Naive B cell (primary cell): ENCODE results near the gene KLF16. TPM values are rescaled to one million over a fixed set of nuclear protein-coding genes. Genes with fewer than 3 reads are reported as not detected.
A peak's percentile ranks its signal among the peaks of the same experiment; 100 is the strongest.

ENCODE experiments used
- ATAC-seq, 2 donors: fragments of 150-1000 bp; cut with Tn5 transposase; 2 replicates each; pipeline ENCODE4 v1.10.0; 2021; ENCODE audit warnings: low read depth in 2 of 2, mild to moderate bottlenecking in 2 of 2, moderate library complexity in 2 of 2
- DNase-seq: peaks from one replicate; pipeline ENCODE4 v3.0.0; 2022
- H3K27ac Mint-ChIP-seq, 6 donors: one replicate each; pipeline ENCODE4 v1.8.0; 2020 to 2022; ENCODE audit warnings: mild to moderate bottlenecking in 6 of 6, mixed read lengths in 6 of 6, moderate library complexity in 5 of 6, inconsistent platforms in 2 of 6
- H3K27me3 Mint-ChIP-seq, 3 donors: one replicate each; pipeline ENCODE4 v1.8.0; 2021 to 2022; ENCODE audit warnings: mixed read lengths in 3 of 3, mild to moderate bottlenecking in 1 of 3
- H3K36me3 Mint-ChIP-seq, 2 donors: one replicate each; pipeline ENCODE4 v1.8.0; 2020 to 2022; ENCODE audit warnings: mixed read lengths in 2 of 2, inconsistent platforms in 1 of 2, mild to moderate bottlenecking in 1 of 2
- H3K4me1 Mint-ChIP-seq, 3 donors: one replicate each; pipeline ENCODE4 v1.8.0; 2020 to 2022; ENCODE audit warnings: mixed read lengths in 3 of 3, inconsistent platforms in 1 of 3, mild to moderate bottlenecking in 1 of 3, moderate library complexity in 1 of 3
- H3K4me3 Mint-ChIP-seq, 8 donors: one replicate each; pipeline ENCODE4 v1.8.0; 2020 to 2022; ENCODE audit warnings: mild to moderate bottlenecking in 8 of 8, mixed read lengths in 8 of 8, moderate library complexity in 8 of 8, inconsistent platforms in 2 of 8
- H3K9me3 Mint-ChIP-seq, 7 donors: one replicate each; pipeline ENCODE4 v1.8.0; 2020 to 2022; ENCODE audit warnings: mixed read lengths in 7 of 7, mild to moderate bottlenecking in 5 of 7, inconsistent platforms in 2 of 7, moderate library complexity in 1 of 7
- polyA plus RNA-seq, 6 donors: library from polyadenylated mRNA; unstranded; fragments of 300-500 nt; fragmentation: Illumina TruSeq; gene quantifications; one replicate each; pipeline ENCODE4 v1.2.3, GENCODE V29; 2021; ENCODE audit warnings: low read depth in 6 of 6

KLF16 gene
- polyA plus RNA-seq, 6 donors from 2014 or later, result 0.43 to 1.4 (median 0.70) TPM

GRCh38 chr19:1830978-1831377 is 32.4 kb downstream of the KLF16 start:
- Mint-ChIP-seq H3K27me3 (no peaks in the 10 kb centered on the region), H3K27ac (no peak overlapping the region), H3K9me3 (no peaks in the 10 kb centered on the region), H3K4me3 (no peak overlapping the region), H3K36me3 (peaks cover 0 to 2% of the 10 kb centered on the region in 2 donors), H3K4me1 (peaks cover 6 to 28% (median 11%) of the 10 kb centered on the region in 3 donors)
- DNase-seq, result no peak
- no peak for ATAC-seq

- H3K36me3 Mint-ChIP-seq, result peaks cover 0 to 5% of the 10 kb centered on the region in 2 donors
- no peak for DNase-seq
- H3K9me3 Mint-ChIP-seq, result no peaks in the 10 kb centered on the region
- no peaks in the 10 kb centered on the region for H3K27me3 Mint-ChIP-seq
- no peak for ATAC-seq
- H3K27ac Mint-ChIP-seq, result no peak overlapping the region
- no peak overlapping the region for H3K4me3 Mint-ChIP-seq
- H3K4me1 Mint-ChIP-seq, result peaks cover 6 to 28% (median 10%) of the 10 kb centered on the region in 3 donors
Measured at GRCh38 chr19:1830568-1830967, 32.8 kb downstream of the KLF16 start.

GRCh38 chr19:1829958-1830357 is 33.4 kb downstream of the KLF16 start:
- Mint-ChIP-seq H3K4me1 (peaks cover 6 to 28% (median 7%) of the 10 kb centered on the region in 3 donors), H3K9me3 (no peaks in the 10 kb centered on the region), H3K27me3 (no peaks in the 10 kb centered on the region), H3K27ac (peak overlapping the region in 1 of 6 donors; percentile 69), H3K36me3 (peaks cover 0 to 5% of the 10 kb centered on the region in 2 donors), H3K4me3 (no peak overlapping the region)
- DNase-seq (no peak), ATAC-seq (no peak)

GRCh38 chr19:1828279-1829238 is 34.8 kb downstream of the KLF16 start:
- Mint-ChIP-seq H3K4me1 (peaks cover 6 to 21% (median 7%) of the 10 kb centered on the region in 3 donors), H3K27ac (peak overlapping the region in 1 of 6 donors; percentile 45), H3K36me3 (peaks cover 0 to 5% of the 10 kb centered on the region in 2 donors)

GRCh38 chr19:1827566-1828278 is 35.7 kb downstream of the KLF16 start:
- Mint-ChIP-seq H3K27ac (no peak overlapping the region), H3K27me3 (no peaks in the 10 kb centered on the region), H3K4me3 (no peak overlapping the region), H3K36me3 (peaks cover 0 to 5% of the 10 kb centered on the region in 2 donors), H3K4me1 (peaks cover 5 to 16% (median 6%) of the 10 kb centered on the region in 3 donors), H3K9me3 (no peaks in the 10 kb centered on the region)
- DNase-seq, result no peak
- ATAC-seq, result no peak

More at GRCh38 chr19:1828279-1829238, 34.8 kb downstream of the KLF16 start:
- Mint-ChIP-seq H3K27me3 (no peaks in the 10 kb centered on the region), H3K4me3 (no peak overlapping the region), H3K9me3 (no peaks in the 10 kb centered on the region)
- no peak for ATAC-seq
- DNase-seq, result no peak

GRCh38 chr19:1826557-1827521 is 36.5 kb downstream of the KLF16 start:
- peaks cover 5 to 13% (median 6%) of the 10 kb centered on the region in 3 donors for H3K4me1 Mint-ChIP-seq
- no peak overlapping the region for H3K4me3 Mint-ChIP-seq
- H3K27me3 Mint-ChIP-seq, result no peaks in the 10 kb centered on the region
- H3K9me3 Mint-ChIP-seq, result no peaks in the 10 kb centered on the region
- no peak for DNase-seq
- ATAC-seq, result peak in 1 of 2 donors; percentile 2
- H3K27ac Mint-ChIP-seq, result no peak overlapping the region
- peaks cover 0 to 5% of the 10 kb centered on the region in 2 donors for H3K36me3 Mint-ChIP-seq

GRCh38 chr19:1825909-1826556 is 37.3 kb downstream of the KLF16 start:
- peak overlapping the region in 1 of 6 donors; percentile 19 for H3K27ac Mint-ChIP-seq
- ATAC-seq, result peak; percentile 85 to 91
- H3K4me1 Mint-ChIP-seq, result peaks cover 5 to 9% (median 6%) of the 10 kb centered on the region in 3 donors
- no peaks in the 10 kb centered on the region for H3K9me3 Mint-ChIP-seq
- no peaks in the 10 kb centered on the region for H3K27me3 Mint-ChIP-seq
- H3K4me3 Mint-ChIP-seq, result no peak overlapping the region
- H3K36me3 Mint-ChIP-seq, result peaks cover 0 to 5% of the 10 kb centered on the region in 2 donors
- peak; percentile 73 for DNase-seq

- H3K27ac Mint-ChIP-seq, result no peak overlapping the region
- H3K36me3 Mint-ChIP-seq, result peaks cover 0 to 11% of the 10 kb centered on the region in 2 donors
- no peaks in the 10 kb centered on the region for H3K9me3 Mint-ChIP-seq
- H3K4me1 Mint-ChIP-seq, result peaks cover 5 to 12% (median 9%) of the 10 kb centered on the region in 3 donors
- DNase-seq, result no peak
- no peaks in the 10 kb centered on the region for H3K27me3 Mint-ChIP-seq
- no peak overlapping the region for H3K4me3 Mint-ChIP-seq
- no peak for ATAC-seq
Measured at GRCh38 chr19:1824252-1824622, 39.1 kb downstream of the KLF16 start.

- DNase-seq, result no peak
- peaks cover 0 to 11% of the 10 kb centered on the region in 2 donors for H3K36me3 Mint-ChIP-seq
- no peak overlapping the region for H3K27ac Mint-ChIP-seq
- H3K9me3 Mint-ChIP-seq, result no peaks in the 10 kb centered on the region
- peaks cover 5 to 12% (median 7%) of the 10 kb centered on the region in 3 donors for H3K4me1 Mint-ChIP-seq
- no peak for ATAC-seq
- no peaks in the 10 kb centered on the region for H3K27me3 Mint-ChIP-seq
- H3K4me3 Mint-ChIP-seq, result no peak overlapping the region
Measured at GRCh38 chr19:1823539-1824251, 39.7 kb downstream of the KLF16 start.

- H3K27me3 Mint-ChIP-seq, result no peaks in the 10 kb centered on the region
- no peak overlapping the region for H3K4me3 Mint-ChIP-seq
- H3K4me1 Mint-ChIP-seq, result peaks cover 5 to 12% (median 7%) of the 10 kb centered on the region in 3 donors
- no peak overlapping the region for H3K27ac Mint-ChIP-seq
- no peak for DNase-seq
- ATAC-seq, result no peak
- H3K36me3 Mint-ChIP-seq, result peaks cover 0 to 11% of the 10 kb centered on the region in 2 donors
- H3K9me3 Mint-ChIP-seq, result no peaks in the 10 kb centered on the region
Measured at GRCh38 chr19:1823020-1823419, 40.4 kb downstream of the KLF16 start.

- H3K9me3 Mint-ChIP-seq, result no peaks in the 10 kb centered on the region
- peaks cover 0 to 11% of the 10 kb centered on the region in 2 donors for H3K36me3 Mint-ChIP-seq
- peak overlapping the region in 1 of 8 donors; percentile 32 for H3K4me3 Mint-ChIP-seq
- ATAC-seq (no peak), DNase-seq (no peak)
- no peak overlapping the region for H3K27ac Mint-ChIP-seq
- peaks cover 5 to 12% (median 7%) of the 10 kb centered on the region in 3 donors for H3K4me1 Mint-ChIP-seq
- no peaks in the 10 kb centered on the region for H3K27me3 Mint-ChIP-seq
Measured at GRCh38 chr19:1822210-1822609, 41.2 kb downstream of the KLF16 start.
